Measurements from ENCODE around the gene HMMR.
"Not testable (repeated sequence)": the region's sequence is repeated elsewhere in the genome, so short reads cannot be mapped to it uniquely, and the experiment has no call there.

The HMMR gene

GRCh38 chr5:163509291-163509951 lies 49.0 kb downstream of the HMMR start:
- DNase-seq = peak; percentile 70

- no peak for DNase-seq
Observed at GRCh38 chr5:163512526-163512925, 52.1 kb downstream of the HMMR start.

- no peak for DNase-seq
Observed at GRCh38 chr5:163525096-163525495, 64.7 kb downstream of the HMMR start.

- no peak for DNase-seq
Observed at GRCh38 chr5:163529698-163530097, 69.3 kb downstream of the HMMR start.

GRCh38 chr5:163531272-163531671 lies 70.8 kb downstream of the HMMR start:
- DNase-seq = no peak

GRCh38 chr5:163532171-163533084 lies 72.0 kb downstream of the HMMR start:
- peak; percentile 15 for DNase-seq

- DNase-seq = peak; percentile 16
Observed at GRCh38 chr5:163533223-163533622, 72.8 kb downstream of the HMMR start.

- DNase-seq = no peak
Observed at GRCh38 chr5:163534492-163535094, 74.2 kb downstream of the HMMR start.

- no peak for DNase-seq
Observed at GRCh38 chr5:163535290-163535689, 74.9 kb downstream of the HMMR start.

GRCh38 chr5:163536442-163536841 lies 76.0 kb downstream of the HMMR start:
- not testable (repeated sequence) for DNase-seq

- no peak for DNase-seq
Observed at GRCh38 chr5:163540696-163541095, 80.3 kb downstream of the HMMR start.

All from eye (tissue), 1 donor.